ENCODE results near the gene RAB24.
"Not testable (repeated sequence)": the region's sequence is repeated elsewhere in the genome, so short reads cannot be mapped to it uniquely, and the experiment has no call there.

RAB24 gene

DNA sequence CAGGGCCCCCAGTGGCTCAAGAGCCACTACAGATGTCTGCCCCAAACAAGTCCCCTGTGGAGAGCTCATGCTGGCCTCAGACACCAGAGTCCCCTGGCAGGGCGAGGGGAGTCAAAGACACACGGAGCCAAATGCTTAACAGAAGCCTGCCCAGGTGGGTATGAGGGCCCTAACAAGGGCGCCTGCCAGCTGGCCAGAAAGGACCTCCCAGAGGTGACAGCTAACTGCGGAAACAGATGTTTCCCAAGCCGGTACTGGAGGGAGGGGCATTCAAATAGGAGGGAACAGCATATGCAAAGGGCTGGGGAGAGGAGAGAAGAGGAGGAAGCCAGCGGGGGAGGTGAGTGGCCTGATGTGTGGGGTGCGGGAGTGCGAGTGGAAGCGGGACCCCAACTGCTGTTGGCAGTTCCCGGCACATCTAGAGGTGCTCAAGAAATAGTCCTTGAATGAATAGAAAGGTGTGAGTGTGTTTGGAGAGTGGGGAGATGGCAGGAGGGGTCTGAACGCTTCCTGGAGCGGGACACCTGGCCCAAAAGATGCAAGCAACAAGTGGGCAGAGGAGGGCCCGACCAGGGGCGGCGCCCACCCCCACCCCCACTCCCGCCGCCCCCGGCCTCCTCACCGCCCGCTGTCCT lies 7.4 kb upstream of the RAB24 start:
- DNase-seq: no peak

- DNase-seq: no peak
Measured at GRCh38 chr5:177310332-177310731, 6.8 kb upstream of the RAB24 start.

- DNase-seq: peak; percentile 56
Measured at GRCh38 chr5:177309351-177310191, 6.1 kb upstream of the RAB24 start.

DNA sequence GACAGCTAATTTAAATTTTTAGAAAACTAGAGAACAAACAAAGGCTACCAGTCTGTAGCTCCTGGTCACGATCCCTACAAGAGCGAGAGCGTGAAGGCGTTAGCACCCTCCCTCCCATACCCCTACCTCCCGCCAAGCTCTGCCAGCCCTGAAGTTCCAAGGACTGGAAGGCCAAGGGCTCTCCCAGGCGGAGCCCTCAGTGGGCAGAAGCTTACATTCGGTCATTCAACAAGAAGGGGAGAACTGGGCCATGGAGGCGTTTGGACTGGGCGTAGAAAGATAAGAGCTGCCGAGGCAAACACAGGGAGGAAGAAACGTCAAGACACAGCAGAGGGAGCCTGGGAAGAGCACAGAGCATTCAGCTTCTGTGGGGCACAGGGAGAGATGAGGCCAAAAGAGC lies 5.2 kb upstream of the RAB24 start:
- no peak for DNase-seq

DNA sequence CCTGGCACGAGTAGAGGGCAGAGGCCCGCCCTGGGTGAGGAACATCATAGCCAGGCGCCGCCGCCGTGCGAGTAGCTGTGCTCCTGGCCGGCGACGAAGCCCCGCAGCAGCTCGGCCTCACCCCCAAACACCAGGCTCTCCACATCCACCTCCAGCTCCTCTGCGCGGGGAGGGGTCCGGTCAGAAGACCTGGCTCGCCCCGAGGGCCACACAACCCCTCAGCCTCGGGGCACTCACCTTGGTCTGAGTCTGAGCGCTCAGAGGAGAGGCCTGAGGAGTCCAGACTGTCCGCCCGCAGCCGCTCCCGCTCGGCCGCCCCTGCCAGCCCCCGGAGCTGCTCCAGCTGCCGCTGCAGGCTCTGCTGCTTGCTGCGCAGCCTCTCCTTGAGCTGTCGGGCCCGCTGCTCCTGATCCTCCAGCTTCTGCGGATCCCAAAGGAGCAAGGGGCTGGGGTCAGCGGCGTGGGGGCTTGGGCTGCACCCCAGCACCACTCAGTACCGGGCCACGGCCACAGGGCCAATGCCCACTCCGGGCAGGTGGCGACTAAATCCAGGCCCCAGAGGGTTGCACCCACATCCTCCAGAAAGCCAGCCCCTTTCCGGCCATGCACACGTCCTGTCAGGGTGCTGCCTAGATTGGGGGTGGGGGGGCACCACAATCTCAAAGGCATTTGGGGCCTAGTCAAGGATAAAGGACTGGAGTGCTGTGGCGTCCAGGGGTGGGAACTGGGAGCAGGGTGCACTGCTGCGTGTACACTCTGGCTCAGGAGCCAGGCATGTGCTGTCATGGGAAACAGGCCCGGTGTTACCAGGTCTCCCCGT lies 4.2 kb upstream of the RAB24 start:
- no peak for DNase-seq

DNA sequence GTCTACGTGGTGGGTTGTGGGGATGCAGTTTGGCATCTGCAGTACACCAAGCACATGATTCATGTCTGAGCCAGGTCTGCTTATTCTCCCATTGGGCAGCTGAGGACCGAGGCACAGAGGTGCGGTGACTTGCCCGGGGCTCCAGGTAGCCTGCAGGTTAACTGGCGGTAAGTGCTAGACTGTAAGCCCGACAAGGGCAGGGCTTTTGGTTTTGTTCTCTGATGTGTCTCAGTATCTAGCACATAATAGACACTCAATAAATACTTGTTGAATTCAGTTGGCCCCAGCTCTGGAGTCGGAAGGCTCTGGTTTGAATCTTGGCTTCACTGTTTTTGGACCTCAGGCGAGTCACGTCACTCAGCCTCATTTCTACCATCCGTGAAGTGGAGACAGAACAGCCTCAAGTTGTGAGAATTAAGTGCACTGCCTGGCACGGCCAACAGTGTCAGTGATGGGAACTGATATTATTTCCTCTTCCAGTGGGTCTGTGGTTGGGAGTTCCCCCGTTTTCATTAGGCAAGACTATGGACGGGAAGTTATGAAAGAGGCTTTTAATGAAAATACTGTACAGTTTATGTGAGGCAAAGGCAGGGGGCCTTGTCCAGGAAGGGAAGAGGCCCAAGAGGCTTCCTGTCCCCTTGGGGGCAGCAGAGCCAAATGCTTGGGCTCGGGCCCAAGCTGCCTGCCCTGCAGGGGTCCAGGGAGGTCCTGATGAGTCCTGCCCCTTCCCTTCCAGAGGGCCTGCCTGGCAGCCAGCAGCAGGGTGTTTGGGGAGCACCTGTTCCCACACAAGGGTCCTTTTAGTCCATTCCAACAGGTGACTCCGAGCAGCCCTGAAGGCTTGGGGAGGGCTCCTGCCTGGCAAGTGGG lies 3.4 kb upstream of the RAB24 start:
- no peak for DNase-seq

DNA sequence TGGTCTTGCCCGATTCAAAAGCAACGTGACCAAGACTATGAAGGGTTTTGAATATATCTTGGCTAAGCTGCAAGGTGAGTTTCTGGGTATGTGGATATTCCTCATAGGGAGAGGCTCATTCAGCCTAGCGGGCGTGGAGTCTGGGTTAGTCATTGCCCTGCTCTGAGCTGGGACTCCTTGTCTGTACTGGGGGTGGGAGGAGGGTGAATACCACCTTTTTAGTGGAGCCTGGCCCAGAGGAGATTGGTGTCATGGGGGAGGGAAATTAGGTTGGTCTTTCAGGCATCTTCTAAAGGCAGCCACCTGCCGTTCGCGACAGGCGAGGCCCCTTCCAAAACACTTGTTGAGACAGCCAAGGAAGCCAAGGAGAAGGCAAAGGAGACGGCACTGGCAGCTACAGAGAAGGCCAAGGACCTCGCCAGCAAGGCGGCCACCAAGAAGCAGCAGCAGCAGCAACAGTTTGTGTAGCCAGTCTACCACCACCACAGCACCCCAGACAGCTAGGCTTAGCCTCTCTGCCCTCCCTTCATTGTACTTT lies 2.7 kb upstream of the RAB24 start:
- DNase-seq: not testable (repeated sequence)

GRCh38 chr5:177304392-177305119 lies 1.0 kb upstream of the RAB24 start:
- no peak for DNase-seq

GRCh38 chr5:177303925-177304391 lies 439 bp upstream of the RAB24 start:
- DNase-seq: no peak

DNA sequence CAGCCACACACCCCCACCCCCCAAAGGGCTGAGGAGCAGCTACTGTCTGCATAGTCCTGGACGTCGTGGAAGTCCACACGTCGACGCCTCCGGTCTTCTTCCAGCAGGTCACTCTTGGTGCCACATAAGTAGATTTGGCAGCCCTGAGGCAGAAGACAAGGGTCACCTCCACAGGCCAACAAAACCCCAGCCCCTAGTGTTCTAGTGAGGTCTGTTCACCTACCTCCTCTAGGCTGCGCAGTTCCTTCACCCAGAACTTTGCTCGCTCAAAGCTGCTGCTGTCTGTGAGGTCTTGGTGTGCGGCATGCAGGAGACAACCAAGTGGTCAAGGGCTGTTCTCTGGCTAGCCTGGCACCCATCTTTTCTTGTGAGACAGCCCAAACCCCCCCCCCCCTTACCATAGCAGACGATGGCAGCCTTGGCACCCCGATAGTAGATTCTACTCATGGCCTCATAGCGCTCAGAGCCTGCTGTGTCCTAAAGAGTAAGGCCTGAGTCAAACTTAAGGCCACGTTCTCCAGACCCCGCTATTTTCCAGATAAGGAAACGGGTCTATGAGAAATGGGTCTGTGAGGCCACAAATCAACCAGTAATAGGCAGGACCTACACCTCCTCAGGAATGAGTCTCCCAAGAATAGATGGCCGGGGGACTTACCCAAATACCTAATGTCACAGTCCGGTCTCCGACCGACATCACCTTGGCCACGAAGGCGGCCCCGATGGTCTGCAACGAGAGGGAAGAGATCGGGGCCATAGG lies 987 bp downstream of the RAB24 start:
- no peak for DNase-seq

DNA sequence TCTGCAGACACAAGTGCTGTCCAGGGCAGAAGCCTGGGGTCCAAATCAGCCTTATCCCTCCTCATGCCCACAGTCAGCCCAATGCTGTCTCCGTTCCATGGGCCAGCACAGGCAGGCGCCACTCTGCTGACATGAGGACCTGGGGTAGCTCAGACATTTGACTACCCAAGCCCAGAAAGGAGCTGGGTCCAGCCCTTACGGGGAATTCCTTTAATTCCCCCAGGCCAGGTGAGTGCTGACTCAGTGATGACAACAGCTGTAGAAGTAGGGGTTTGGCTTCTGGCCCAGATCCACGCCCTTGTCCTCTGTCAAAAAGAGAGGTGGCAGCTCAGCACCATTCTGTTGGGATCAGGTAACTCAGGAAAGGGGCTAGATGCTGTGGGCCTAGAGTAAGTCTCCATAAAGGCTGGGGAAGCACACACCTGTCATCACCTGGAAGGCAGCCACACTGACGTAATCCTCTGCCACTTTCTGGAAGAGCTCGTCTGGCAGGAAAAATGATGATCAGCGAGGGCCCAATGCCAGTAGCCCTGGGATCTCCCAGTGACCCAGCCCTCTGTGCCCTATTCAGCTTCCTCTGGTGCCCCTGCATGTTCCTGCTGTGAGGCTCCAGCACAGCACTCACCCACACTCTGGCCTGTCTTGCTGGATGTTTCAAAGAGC lies 1.9 kb downstream of the RAB24 start:
- DNase-seq: no peak

DNA sequence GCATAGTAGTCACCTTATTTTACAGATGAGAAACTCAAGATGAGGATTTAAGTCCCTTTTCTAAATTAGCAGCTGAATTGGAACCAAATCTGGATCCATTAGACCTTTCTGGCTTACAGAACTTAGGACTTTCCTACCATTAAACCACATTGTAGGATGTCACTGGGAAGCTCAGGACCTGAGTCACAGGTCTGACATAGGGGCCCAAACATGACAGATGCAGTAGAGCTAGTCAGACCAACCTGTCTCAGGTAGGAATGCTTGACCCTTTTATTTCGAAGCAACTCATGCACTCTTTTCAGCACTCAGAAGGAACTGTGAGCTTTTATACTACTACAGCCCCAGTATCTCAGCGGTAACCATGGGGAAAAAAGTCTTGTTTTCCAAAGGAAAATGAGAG lies 2.6 kb downstream of the RAB24 start:
- no peak for DNase-seq

GRCh38 chr5:177300236-177300880 lies 3.2 kb downstream of the RAB24 start:
- DNase-seq: peak; percentile 70

DNA sequence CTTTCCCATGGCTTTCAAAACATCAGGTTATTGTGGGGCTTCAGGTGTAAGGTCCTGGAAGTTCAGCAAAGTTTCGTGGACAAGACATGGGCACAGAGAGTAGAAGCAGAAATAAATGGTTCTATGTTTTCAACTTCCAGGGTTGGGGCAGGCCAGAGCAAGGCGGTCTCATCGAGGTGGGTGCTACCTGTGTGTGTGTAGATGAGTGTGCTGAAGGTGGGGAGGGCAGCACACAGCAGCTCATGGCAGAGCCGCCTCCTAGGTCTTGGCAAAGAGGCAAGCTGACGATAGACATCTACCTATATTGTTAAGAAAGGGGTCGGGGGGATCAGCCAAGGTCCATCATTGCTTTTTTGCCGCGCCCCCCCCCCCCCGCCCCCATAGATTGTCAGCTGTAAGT lies 3.8 kb downstream of the RAB24 start:
- DNase-seq: no peak

GRCh38 chr5:177297922-177298321 lies 5.6 kb downstream of the RAB24 start:
- DNase-seq: no peak

GRCh38 chr5:177296581-177296980 lies 6.9 kb downstream of the RAB24 start:
- DNase-seq: no peak

- DNase-seq: no peak
Measured at GRCh38 chr5:177295924-177296323, 7.6 kb downstream of the RAB24 start.

DNA sequence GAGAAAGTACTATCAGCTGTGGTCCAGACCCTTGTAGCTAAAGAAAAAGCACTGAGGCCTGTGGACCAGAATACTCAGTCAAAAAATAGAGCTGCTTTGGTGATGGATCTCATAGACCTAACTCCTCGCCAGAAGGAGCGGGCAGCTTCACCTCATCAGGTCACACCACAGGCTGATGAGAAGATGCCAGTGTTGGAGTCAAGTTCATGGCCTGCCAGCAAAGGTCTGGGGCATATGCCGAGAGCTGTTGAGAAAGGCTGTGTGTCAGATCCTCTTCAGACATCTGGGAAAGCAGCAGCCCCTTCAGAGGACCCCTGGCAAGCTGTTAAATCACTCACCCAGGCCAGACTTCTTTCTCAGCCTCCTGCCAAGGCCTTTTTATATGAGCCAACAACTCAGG lies 8.9 kb downstream of the RAB24 start:
- DNase-seq: no peak

DNA sequence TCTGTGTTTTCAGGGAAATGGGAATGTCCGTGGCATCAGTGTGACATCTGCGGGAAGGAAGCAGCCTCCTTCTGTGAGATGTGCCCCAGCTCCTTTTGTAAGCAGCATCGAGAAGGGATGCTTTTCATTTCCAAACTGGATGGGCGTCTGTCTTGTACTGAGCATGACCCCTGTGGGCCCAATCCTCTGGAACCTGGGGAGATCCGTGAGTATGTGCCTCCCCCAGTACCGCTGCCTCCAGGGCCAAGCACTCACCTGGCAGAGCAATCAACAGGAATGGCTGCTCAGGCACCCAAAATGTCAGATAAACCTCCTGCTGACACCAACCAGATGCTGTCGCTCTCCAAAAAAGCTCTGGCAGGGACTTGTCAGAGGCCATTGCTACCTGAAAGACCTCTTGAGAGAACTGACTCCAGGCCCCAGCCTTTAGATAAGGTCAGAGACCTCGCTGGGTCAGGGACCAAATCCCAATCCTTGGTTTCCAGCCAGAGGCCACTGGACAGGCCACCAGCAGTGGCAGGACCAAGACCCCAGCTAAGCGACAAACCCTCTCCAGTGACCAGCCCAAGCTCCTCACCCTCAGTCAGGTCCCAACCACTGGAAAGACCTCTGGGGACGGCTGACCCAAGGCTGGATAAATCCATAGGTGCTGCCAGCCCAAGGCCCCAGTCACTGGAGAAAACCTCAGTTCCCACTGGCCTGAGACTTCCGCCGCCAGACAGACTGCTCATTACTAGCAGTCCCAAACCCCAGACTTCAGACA lies 9.5 kb downstream of the RAB24 start:
- DNase-seq: no peak
